Measurements from ENCODE around the gene TBKBP1. TPM values are rescaled to one million over a fixed set of nuclear protein-coding genes. Genes with fewer than 3 reads are reported as not detected.

TBKBP1 gene
- total and polyA plus RNA-seq, 3 experiments from 2014 or later = 1.8 to 6.7 (median 6.6) TPM

GRCh38 chr17:47717261-47717697 lies 23.3 kb downstream of the TBKBP1 start:
- Histone ChIP-seq H3K4me1 (ENCODE audit: insufficient read depth, low read length) (peaks cover 96% of the 10 kb centered on the region), H3K27me3 (ENCODE audit: insufficient read depth, low read length, poor library complexity, severe bottlenecking) (peaks cover 3% of the 10 kb centered on the region), H3K9me3 (ENCODE audit: low read length) (no peaks in the 10 kb centered on the region), H3K36me3 (ENCODE audit: insufficient read depth, low read length) (no peaks in the 10 kb centered on the region), H3K4me3 (ENCODE audit: low read length) (no peak overlapping the region), H3K27ac (ENCODE audit: low read depth, low read length) (no peak overlapping the region)
- POLR2A ChIA-PET = interaction anchor here (2.9 kb wide), 1 partner anchor 15 kb away, joined by 21 read pairs; the partner anchor contains the start of gene TBX21
- Mint-ChIP-seq H3K4me3 (peak overlapping the region in 5 of 7 donors; percentile 57 to 78 (median 77)), H3K4me1 (peaks cover 93 to 97% (median 95%) of the 10 kb centered on the region in 3 donors), H3K27me3 (no peaks in the 10 kb centered on the region), H3K27ac (peak overlapping the region in 7 of 8 donors; percentile 17 to 91 (median 54)), H3K9me3 (no peaks in the 10 kb centered on the region), H3K36me3 (no peaks in the 10 kb centered on the region)
- CTCF ChIA-PET = interaction anchor here (1.8 to 7.1 kb wide), 4 partner anchors 11 to 53 kb away, joined by 4 to 84 read pairs (median 14); partner anchors contain the start of gene TBKBP1
- no peak for DNase-seq

GRCh38 chr17:47717979-47718621 lies 24.1 kb downstream of the TBKBP1 start:
- Mint-ChIP-seq H3K9me3 (no peaks in the 10 kb centered on the region), H3K27ac (peak overlapping the region; percentile 30 to 91 (median 80)), H3K36me3 (no peaks in the 10 kb centered on the region), H3K27me3 (no peaks in the 10 kb centered on the region), H3K4me3 (peak overlapping the region in 6 of 7 donors; percentile 57 to 88 (median 75)), H3K4me1 (peaks cover 87 to 92% (median 90%) of the 10 kb centered on the region in 3 donors)
- DNase-seq = no peak
- Histone ChIP-seq H3K27me3 (ENCODE audit: insufficient read depth, low read length, poor library complexity, severe bottlenecking) (peaks cover 3% of the 10 kb centered on the region), H3K27ac (ENCODE audit: low read depth, low read length) (no peak overlapping the region), H3K9me3 (ENCODE audit: low read length) (no peaks in the 10 kb centered on the region), H3K4me3 (ENCODE audit: low read length) (no peak overlapping the region), H3K4me1 (ENCODE audit: insufficient read depth, low read length) (peaks cover 92% of the 10 kb centered on the region), H3K36me3 (ENCODE audit: insufficient read depth, low read length) (no peaks in the 10 kb centered on the region)
- ChIA-PET POLR2A (interaction anchor here (0.6 to 2.9 kb wide), 5 partner anchors 13 to 113 kb away, joined by 4 to 21 read pairs (median 5); partner anchors contain the start of genes LRRC46, MRPL10 and TBX21), CTCF (interaction anchor here (0.7 to 7.1 kb wide), 12 partner anchors 10 to 83 kb away, joined by 3 to 84 read pairs (median 4); partner anchors contain the start of genes TBKBP1 and TBX21)

GRCh38 chr17:47718634-47719405 lies 24.9 kb downstream of the TBKBP1 start:
- no peaks in the 10 kb centered on the region for H3K36me3 ChIP-seq (ENCODE audit: insufficient read depth, low read length)
- Mint-ChIP-seq H3K9me3 (no peaks in the 10 kb centered on the region), H3K27me3 (no peaks in the 10 kb centered on the region), H3K4me3 (peak overlapping the region; percentile 46 to 88 (median 73)), H3K36me3 (no peaks in the 10 kb centered on the region), H3K27ac (peak overlapping the region; percentile 30 to 91 (median 81)), H3K4me1 (peaks cover 81 to 85% (median 83%) of the 10 kb centered on the region in 3 donors)
- CTCF ChIA-PET = interaction anchor here (0.7 to 7.1 kb wide), 13 partner anchors 10 to 82 kb away, joined by 3 to 84 read pairs (median 4); partner anchors contain the start of genes TBKBP1 and TBX21
- DNase-seq = no peak
- H3K4me1 ChIP-seq (ENCODE audit: insufficient read depth, low read length) = peaks cover 85% of the 10 kb centered on the region
- H3K27me3 ChIP-seq (ENCODE audit: insufficient read depth, low read length, poor library complexity, severe bottlenecking) = peaks cover 3% of the 10 kb centered on the region
- H3K9me3 ChIP-seq (ENCODE audit: low read length) = no peaks in the 10 kb centered on the region
- H3K27ac ChIP-seq (ENCODE audit: low read depth, low read length) = no peak overlapping the region
- no peak overlapping the region for H3K4me3 ChIP-seq (ENCODE audit: low read length)
- POLR2A ChIA-PET = interaction anchor here (0.6 to 2.9 kb wide), 6 partner anchors 14 to 112 kb away, joined by 3 to 21 read pairs (median 4); partner anchors contain the start of genes LRRC46, MRPL10 and TBX21

- peaks cover 74 to 78% (median 77%) of the 10 kb centered on the region in 3 donors for H3K4me1 Mint-ChIP-seq
Observed at GRCh38 chr17:47719411-47720152, 25.6 kb downstream of the TBKBP1 start.

GRCh38 chr17:47720196-47720595 lies 26.2 kb downstream of the TBKBP1 start:
- peaks cover 71% of the 10 kb centered on the region for H3K4me1 ChIP-seq (ENCODE audit: insufficient read depth, low read length)
- H3K4me3 Mint-ChIP-seq = peak overlapping the region; percentile 43 to 88 (median 73)
- no peaks in the 10 kb centered on the region for H3K9me3 Mint-ChIP-seq
- H3K27ac ChIP-seq (ENCODE audit: low read depth, low read length) = no peak overlapping the region
- peaks cover 74 to 77% (median 75%) of the 10 kb centered on the region in 3 donors for H3K4me1 Mint-ChIP-seq
- CTCF ChIA-PET = interaction anchor here (1.7 to 7.1 kb wide), 4 partner anchors 12 to 56 kb away, joined by 5 to 84 read pairs (median 24); partner anchors contain the start of gene TBX21
- DNase-seq = no peak
- H3K36me3 ChIP-seq (ENCODE audit: insufficient read depth, low read length) = no peaks in the 10 kb centered on the region
- no peak overlapping the region for H3K4me3 ChIP-seq (ENCODE audit: low read length)
- no peaks in the 10 kb centered on the region for H3K36me3 Mint-ChIP-seq
- peak overlapping the region; percentile 30 to 98 (median 84) for H3K27ac Mint-ChIP-seq
- peaks cover 3% of the 10 kb centered on the region for H3K27me3 ChIP-seq (ENCODE audit: insufficient read depth, low read length, poor library complexity, severe bottlenecking)
- POLR2A ChIA-PET = interaction anchor here (0.8 kb wide), 1 partner anchor 22 kb away, joined by 3 read pairs; no protein-coding TSS in a partner anchor
- H3K9me3 ChIP-seq (ENCODE audit: low read length) = no peaks in the 10 kb centered on the region
- no peaks in the 10 kb centered on the region for H3K27me3 Mint-ChIP-seq

More at GRCh38 chr17:47719411-47720152, 25.6 kb downstream of the TBKBP1 start:
- peaks cover 77% of the 10 kb centered on the region for H3K4me1 ChIP-seq (ENCODE audit: insufficient read depth, low read length)
- no peaks in the 10 kb centered on the region for H3K9me3 Mint-ChIP-seq
- H3K27ac Mint-ChIP-seq = peak overlapping the region; percentile 30 to 96 (median 84)
- no peaks in the 10 kb centered on the region for H3K27me3 Mint-ChIP-seq
- peaks cover 3% of the 10 kb centered on the region for H3K27me3 ChIP-seq (ENCODE audit: insufficient read depth, low read length, poor library complexity, severe bottlenecking)
- ChIA-PET POLR2A (interaction anchor here (0.6 to 2.9 kb wide), 4 partner anchors 13 to 34 kb away, joined by 3 to 21 read pairs (median 4); partner anchors contain the start of gene TBX21), CTCF (interaction anchor here (1.4 to 7.1 kb wide), 7 partner anchors 12 to 70 kb away, joined by 3 to 84 read pairs (median 5); partner anchors contain the start of gene TBX21)
- H3K4me3 ChIP-seq (ENCODE audit: low read length) = no peak overlapping the region
- H3K4me3 Mint-ChIP-seq = peak overlapping the region; percentile 46 to 88 (median 73)
- H3K36me3 Mint-ChIP-seq = no peaks in the 10 kb centered on the region
- peak in 1 of 5 donors; percentile 71 for DNase-seq
- H3K36me3 ChIP-seq (ENCODE audit: insufficient read depth, low read length) = no peaks in the 10 kb centered on the region
- H3K9me3 ChIP-seq (ENCODE audit: low read length) = no peaks in the 10 kb centered on the region
- no peak overlapping the region for H3K27ac ChIP-seq (ENCODE audit: low read depth, low read length)

- H3K4me3 Mint-ChIP-seq = peak overlapping the region; percentile 65 to 87 (median 73)
- peaks cover 69 to 74% (median 72%) of the 10 kb centered on the region in 3 donors for H3K4me1 Mint-ChIP-seq
- CTCF ChIA-PET = interaction anchor here (1.5 kb wide), 1 partner anchor 10 kb away, joined by 5 read pairs; no protein-coding TSS in a partner anchor
- no peaks in the 10 kb centered on the region for H3K36me3 ChIP-seq (ENCODE audit: insufficient read depth, low read length)
- H3K27me3 Mint-ChIP-seq = no peaks in the 10 kb centered on the region
- peaks cover 3% of the 10 kb centered on the region for H3K27me3 ChIP-seq (ENCODE audit: insufficient read depth, low read length, poor library complexity, severe bottlenecking)
- no peak overlapping the region for H3K4me3 ChIP-seq (ENCODE audit: low read length)
- peak in 4 of 5 donors; percentile 55 to 88 (median 65) for DNase-seq
- peaks cover 71% of the 10 kb centered on the region for H3K4me1 ChIP-seq (ENCODE audit: insufficient read depth, low read length)
- peak overlapping the region; percentile 49 to 98 (median 75) for H3K27ac Mint-ChIP-seq
- H3K9me3 Mint-ChIP-seq = no peaks in the 10 kb centered on the region
- no peak overlapping the region for H3K27ac ChIP-seq (ENCODE audit: low read depth, low read length)
- POLR2A ChIA-PET = interaction anchor here (1.3 kb wide), 1 partner anchor 12 kb away, joined by 4 read pairs; the partner anchor contains the start of gene TBX21
- no peaks in the 10 kb centered on the region for H3K9me3 ChIP-seq (ENCODE audit: low read length)
- no peaks in the 10 kb centered on the region for H3K36me3 Mint-ChIP-seq
Observed at GRCh38 chr17:47720754-47721533, 27.0 kb downstream of the TBKBP1 start.

Measured in CD8-positive, alpha-beta memory T cell (primary cell).